H1 (cell line): ENCODE measurements around the gene RNF220. TPM values are rescaled to one million over a fixed set of nuclear protein-coding genes. Genes with fewer than 3 reads are reported as not detected.

Experiments
- CTCF ChIA-PET: fragments of 300-600 bp; sonication (Branson Sonifier 250); formaldehyde crosslinking; loops from one replicate; lab custom pipeline; 2021; ENCODE audit not compliant: partially characterized antibody; lab: Charles Lee
- POLR2A ChIA-PET: fragments of 300-600 bp; sonication (Branson Sonifier 250); formaldehyde crosslinking; loops from one replicate; lab custom pipeline; 2021; ENCODE audit warnings: inconsistent platforms; ENCODE audit not compliant: partially characterized antibody; lab: Charles Lee
- DNase-seq, 2 experiments: peaks; one replicate each; pipeline versions ENCODE4 v3.0.0 to v3.0.0-alpha.2; 2010 to 2022; ENCODE audit warnings: low spot score in 2 of 2, low read depth in 1 of 2, mixed read lengths in 1 of 2
- FAIRE-seq: peaks from 2 replicates; lab custom pipeline; 2011; peaks lifted over from hg19 to GRCh38; lab: Jason Lieb, UNC
- H2AFZ ChIP-seq: 2 replicates; pipeline ENCODE4 v1.8.1; 2012; ENCODE audit warnings: low read length, inconsistent platforms
- H2AK5ac ChIP-seq: 2 replicates; pipeline ENCODE4 v1.6.1; 2013; ENCODE audit warnings: low read depth, low read length
- H2BK120ac ChIP-seq: replicated peaks from 2 replicates; pipeline ENCODE3; 2013; ENCODE audit warnings: low read depth, low read length, inconsistent platforms
- H2BK12ac ChIP-seq: 2 replicates; pipeline ENCODE4 v1.6.1; 2013; ENCODE audit warnings: low read depth, low read length
- H2BK15ac ChIP-seq: 2 replicates; pipeline ENCODE4 v1.6.1; 2013; ENCODE audit warnings: low read length
- H2BK20ac ChIP-seq: 2 replicates; pipeline ENCODE4 v1.6.1; 2013; ENCODE audit warnings: low read length
- H2BK5ac ChIP-seq: 2 replicates; pipeline ENCODE4 v1.6.1; 2013; ENCODE audit warnings: low read depth, low read length
- H3K14ac ChIP-seq: 2 replicates; pipeline ENCODE4 v1.6.1; 2013; ENCODE audit warnings: inconsistent platforms; ENCODE audit not compliant: insufficient read length
- H3K18ac ChIP-seq: 2 replicates; pipeline ENCODE4 v1.6.1; 2013; ENCODE audit warnings: low read length; ENCODE audit errors: extremely low read depth
- H3K23ac ChIP-seq: 2 replicates; pipeline ENCODE4 v1.6.1; 2013; ENCODE audit warnings: inconsistent platforms; ENCODE audit not compliant: insufficient read length
- H3K23me2 ChIP-seq: 2 replicates; pipeline ENCODE4 v1.6.1; 2013; ENCODE audit warnings: low read depth, low read length
- H3K27ac ChIP-seq: 2 replicates; pipeline ENCODE4 v1.6.1; 2011; ENCODE audit warnings: low read depth, low read length, inconsistent platforms
- H3K27me3 ChIP-seq, 4 experiments: replicated peaks in 1 of 4; 1 replicate in 1 of 4; 2 replicates in 3 of 4; pipeline versions ENCODE4 v1.6.1 to v1.8.1; 2011 to 2013; ENCODE audit warnings: low read length in 3 of 4, mild to moderate bottlenecking in 3 of 4, inconsistent platforms in 2 of 4, mixed read lengths in 2 of 4, moderate library complexity in 1 of 4; ENCODE audit not compliant: control insufficient read depth in 3 of 4, insufficient read depth in 3 of 4; ENCODE audit errors: extremely low read depth in 1 of 4
- H3K36me3 ChIP-seq, 4 experiments: 2 replicates each; pipeline versions ENCODE4 v1.6.1 to v1.8.1; 2011 to 2013; ENCODE audit warnings: mild to moderate bottlenecking in 4 of 4, low read length in 3 of 4, moderate library complexity in 2 of 4, control low read depth in 1 of 4, inconsistent platforms in 1 of 4; ENCODE audit not compliant: insufficient read depth in 4 of 4, control insufficient read depth in 2 of 4
- H3K4ac ChIP-seq: replicated peaks from 2 replicates; pipeline ENCODE3; 2013; ENCODE audit warnings: low read length, low read depth, mixed read lengths, inconsistent platforms; ENCODE audit not compliant: insufficient read length
- H3K4me1 ChIP-seq, 4 experiments: replicated peaks in 1 of 4; 1 replicate in 1 of 4; 2 replicates in 3 of 4; pipeline versions ENCODE4 v1.6.1 to v1.8.1; 2011 to 2013; ENCODE audit warnings: low read length in 3 of 4, inconsistent platforms in 2 of 4, mixed read lengths in 1 of 4; ENCODE audit not compliant: insufficient read depth in 4 of 4, control insufficient read depth in 3 of 4
- H3K4me2 ChIP-seq, 2 experiments: 2 replicates each; pipeline versions ENCODE4 v1.6.1 to v1.8.1; 2011 to 2013; ENCODE audit warnings: low read depth in 2 of 2, low read length in 2 of 2, control low read depth in 1 of 2, inconsistent platforms in 1 of 2, mild to moderate bottlenecking in 1 of 2; ENCODE audit not compliant: insufficient read depth in 1 of 2
- H3K4me3 ChIP-seq, 4 experiments: fragments of 200-600, 300-600 bp in 1 of 4; sonication (generic), shearing (Covaris generic), sonication (Bioruptor Twin) in 1 of 4; 2 replicates each; pipeline versions ENCODE4 v1.5.1 to v1.8.1; 2011 to 2016; ENCODE audit warnings: low read length in 4 of 4, low read depth in 3 of 4, control low read depth in 2 of 4, inconsistent platforms in 2 of 4, mild to moderate bottlenecking in 2 of 4, mixed read lengths in 1 of 4, moderate library complexity in 1 of 4; ENCODE audit not compliant: insufficient read depth in 2 of 4; ENCODE audit errors: extremely low read depth in 1 of 4
- H3K56ac ChIP-seq: replicated peaks from 2 replicates; pipeline ENCODE3; 2013; ENCODE audit warnings: low read depth, mild to moderate bottlenecking, mixed read lengths, low read length, inconsistent platforms; ENCODE audit not compliant: insufficient read length
- H3K79me1 ChIP-seq: 2 replicates; pipeline ENCODE4 v1.6.1; 2013; ENCODE audit warnings: low read depth, low read length, control low read depth
- H3K79me2 ChIP-seq, 2 experiments: 2 replicates each; pipeline versions ENCODE4 v1.6.1 to v1.8.1; 2012 to 2013; ENCODE audit warnings: low read length in 2 of 2, mild to moderate bottlenecking in 2 of 2, inconsistent platforms in 1 of 2; ENCODE audit not compliant: insufficient read depth in 2 of 2, control insufficient read depth in 1 of 2
- H3K9ac ChIP-seq, 4 experiments: replicated peaks in 1 of 4; 1 replicate in 1 of 4; 2 replicates in 3 of 4; pipeline versions ENCODE4 v1.6.1 to v1.8.1; 2011 to 2013; ENCODE audit warnings: low read depth in 3 of 4, low read length in 3 of 4, control low read depth in 2 of 4, mild to moderate bottlenecking in 2 of 4, moderate library complexity in 2 of 4, inconsistent platforms in 1 of 4; ENCODE audit errors: extremely low read depth in 1 of 4
- H3K9me3 ChIP-seq, 2 experiments: 2 replicates each; pipeline versions ENCODE4 v1.6.1 to v1.8.1; 2012 to 2013; ENCODE audit warnings: mild to moderate bottlenecking in 2 of 2, moderate library complexity in 2 of 2, control low read depth in 1 of 2, inconsistent platforms in 1 of 2, low read depth in 1 of 2, low read length in 1 of 2, mixed read lengths in 1 of 2; ENCODE audit not compliant: insufficient read depth in 2 of 2
- H4K20me1 ChIP-seq, 2 experiments: replicated peaks in 1 of 2; 2 replicates each; pipeline versions ENCODE3 to v1.8.1; 2011 to 2013; ENCODE audit warnings: inconsistent platforms in 2 of 2, low read length in 2 of 2, mild to moderate bottlenecking in 1 of 2; ENCODE audit not compliant: insufficient read depth in 2 of 2, control insufficient read depth in 1 of 2
- H4K5ac ChIP-seq: 2 replicates; pipeline ENCODE4 v1.6.1; 2013; ENCODE audit warnings: low read length, low read depth, mixed read lengths, inconsistent platforms; ENCODE audit not compliant: insufficient read length
- H4K8ac ChIP-seq: 2 replicates; pipeline ENCODE4 v1.8.0; 2013; ENCODE audit warnings: mild to moderate bottlenecking, moderate library complexity, low read length, inconsistent platforms; ENCODE audit not compliant: insufficient read depth; ENCODE audit errors: extremely low read depth
- H4K91ac ChIP-seq: replicated peaks from 2 replicates; pipeline ENCODE3; 2013; ENCODE audit warnings: low read length, mixed read lengths, inconsistent platforms; ENCODE audit not compliant: insufficient read length
- BRCA1 ChIP-seq: IDR thresholded peaks from 2 replicates; pipeline ENCODE4 v1.6.1; 2012; ENCODE audit warnings: low read depth, low read length, improper control_type of control experiment
- CEBPB ChIP-seq: IDR thresholded peaks from 2 replicates; pipeline ENCODE4 v1.6.1; 2012; ENCODE audit warnings: low read depth, low read length
- CREB1 ChIP-seq: IDR thresholded peaks from 2 replicates; pipeline ENCODE4 v1.6.1; 2012; ENCODE audit warnings: inconsistent platforms
- EZH2 ChIP-seq: fragments of 200-600 bp; sonication (generic); IDR thresholded peaks from 2 replicates; pipeline ENCODE4 v1.7.1; 2012; ENCODE audit warnings: low read depth, mild to moderate bottlenecking, moderate library complexity, low read length, inconsistent platforms; ENCODE audit not compliant: severe bottlenecking
- FOSL1 ChIP-seq: IDR thresholded peaks from 2 replicates; pipeline ENCODE4 v1.6.1; 2011; ENCODE audit warnings: mild to moderate bottlenecking, low read depth, low read length, moderate library complexity; ENCODE audit not compliant: insufficient read depth
- GTF2F1 ChIP-seq: IDR thresholded peaks from 2 replicates; pipeline ENCODE4 v1.6.1; 2012; ENCODE audit warnings: low read depth, low read length, improper control_type of control experiment, borderline replicate concordance
- KDM1A ChIP-seq: fragments of 200-600, 300-600 bp; sonication (generic); IDR thresholded peaks from 2 replicates; pipeline ENCODE4 v1.7.1; 2016; ENCODE audit warnings: mild to moderate bottlenecking, low read length, borderline replicate concordance
- POLR2A ChIP-seq, 2 experiments: IDR thresholded peaks; 1 replicate in 1 of 2; 2 replicates in 1 of 2; pipeline ENCODE4 v1.6.1; 2011; ENCODE audit warnings: low read depth in 2 of 2, low read length in 2 of 2, mild to moderate bottlenecking in 2 of 2; ENCODE audit errors: control extremely low read depth in 1 of 2
- RAD21 ChIP-seq, 2 experiments: IDR thresholded peaks in 1 of 2; conservative IDR thresholded peaks in 1 of 2; 2 replicates each; pipeline ENCODE4 v1.6.1; 2011; ENCODE audit warnings: low read depth in 2 of 2, low read length in 2 of 2, improper control_type of control experiment in 1 of 2, inconsistent platforms in 1 of 2, mild to moderate bottlenecking in 1 of 2, moderate library complexity in 1 of 2
- RFX5 ChIP-seq: IDR thresholded peaks from 2 replicates; pipeline ENCODE4 v1.6.1; 2011; ENCODE audit warnings: low read depth, low read length, improper control_type of control experiment, borderline replicate concordance
- SP1 ChIP-seq: IDR thresholded peaks from 2 replicates; pipeline ENCODE4 v1.6.1; 2011; ENCODE audit warnings: low read depth, low read length
- SRF ChIP-seq: IDR thresholded peaks from 2 replicates; pipeline ENCODE4 v1.6.1; 2011; ENCODE audit warnings: mild to moderate bottlenecking, low read depth, low read length, moderate library complexity
- TAF7 ChIP-seq: optimal IDR thresholded peaks from 2 replicates; pipeline ENCODE3; 2011; ENCODE audit warnings: low read depth, mild to moderate bottlenecking, inconsistent platforms, low read length, moderate library complexity, borderline replicate concordance
- WGBS, 2 experiments: shearing (Covaris generic) in 1 of 2; methylation state at CpG; one replicate each; pipeline versions ENCODE4 v1.1.6 to v1.1.7; 2013 to 2015; ENCODE audit warnings: low lambda C conversion rate in 2 of 2, mixed read lengths in 2 of 2, inconsistent platforms in 1 of 2, low coverage in 1 of 2, missing lambda C conversion rate in 1 of 2; ENCODE audit not compliant: insufficient replicate concordance in 2 of 2, insufficient coverage in 1 of 2, insufficient read length in 1 of 2; ENCODE audit errors: extremely low coverage in 1 of 2, missing lambda C conversion rate in 1 of 2; 5-methylcytosine and 5-hydroxymethylcytosine counted together
- polyA plus RNA-seq, 7 experiments: library from polyadenylated mRNA; depleted of rRNA in 3 of 7; stranded (reverse) in 5 of 7; unstranded in 2 of 7; fragments of >200 nt in 5 of 7; fragments of 200-250 nt in 2 of 7; gene quantifications; 1 replicate in 5 of 7; 2 replicates in 1 of 7; 4 replicates in 1 of 7; pipeline versions ENCODE4 v1.2.1 to v1.2.3, GENCODE V29; 2011 to 2013; ENCODE audit warnings: missing spikeins in 2 of 7, mixed read lengths in 2 of 7
- total RNA-seq: library from RNA; stranded (reverse); fragmentation: NEBNext Ultra II Directional; extraction: Animal tissue kit (Norgen Biotek cat#: 25700); gene quantifications from 2 replicates; pipeline ENCODE4 v1.2.1, GENCODE V29; 2021
- TF ChIP-seq, protein P1 (sequence below): IDR thresholded peaks from 2 replicates; pipeline ENCODE4 v1.6.1; 2011; ENCODE audit warnings: low read depth, mild to moderate bottlenecking, low read length; ENCODE audit not compliant: insufficient read depth

Gene RNF220
- total and polyA plus RNA-seq, 2 of the 8 experiments (the other 6 are each of a cell fraction or from before 2014, with no cell fraction given), result 123 to 160 TPM

DNA sequence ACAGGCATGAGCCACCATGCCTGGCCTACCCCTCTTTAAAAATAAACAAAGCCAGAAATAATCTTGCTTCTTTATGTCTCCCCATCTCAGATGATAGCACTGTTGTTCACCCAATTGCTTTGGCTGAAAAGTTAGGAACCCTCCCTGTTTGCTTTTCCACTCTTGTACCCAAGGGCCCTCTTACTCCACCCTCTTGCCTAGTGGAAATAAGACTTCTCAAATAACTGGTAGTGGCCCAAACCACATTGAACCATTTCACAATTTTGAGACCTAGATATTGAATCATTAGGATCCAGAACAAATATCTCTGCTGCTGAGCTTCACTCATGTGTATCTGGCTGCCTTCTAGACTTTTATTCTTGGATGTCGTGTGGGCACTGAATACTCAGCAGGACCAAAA is 37.7 kb downstream of the RNF220 start:
- H3K4me1 ChIP-seq, result peaks cover 0 to 6% (median 0%) of the 10 kb centered on the region in 4 experiments; a peak in 3 of 7 replicates
- no peak overlapping the region for H2AK5ac ChIP-seq
- H3K27me3 ChIP-seq, result no peaks in the 10 kb centered on the region
- H3K9me3 ChIP-seq, result no peaks in the 10 kb centered on the region
- no peak overlapping the region for H3K14ac ChIP-seq
- H4K8ac ChIP-seq, result no peak overlapping the region
- no peak overlapping the region for H2BK5ac ChIP-seq
- ChIA-PET POLR2A (interaction anchor here (0.7 kb wide), 1 partner anchor 15 kb away, joined by 3 read pairs; no protein-coding TSS in a partner anchor), CTCF (interaction anchor here (0.9 to 1.1 kb wide), 3 partner anchors 65 to 136 kb away, joined by 3 to 4 read pairs (median 3); no protein-coding TSS in a partner anchor)
- H3K4me3 ChIP-seq, result no peak overlapping the region
- no peak overlapping the region for H3K56ac ChIP-seq
- H3K27ac ChIP-seq, result no peak overlapping the region
- no peak overlapping the region for H3K23ac ChIP-seq
- H2BK15ac ChIP-seq, result no peak overlapping the region
- no peaks in the 10 kb centered on the region for H3K23me2 ChIP-seq
- H3K18ac ChIP-seq, result no peak overlapping the region
- H2AFZ ChIP-seq, result no peak overlapping the region
- H3K9ac ChIP-seq, result no peak overlapping the region
- H2BK120ac ChIP-seq, result no peak overlapping the region
- no peak overlapping the region for H3K4ac ChIP-seq
- no peak overlapping the region for H2BK12ac ChIP-seq
- FAIRE-seq (no peak), DNase-seq (no peak)
- no peak overlapping the region for H4K91ac ChIP-seq
- 85% methylated on average over 1 of the region's 1 CpG; no CpG with 5 or more reads in 1 of the 2 experiments for whole genome bisulfite sequencing, 2 experiments
- no peaks in the 10 kb centered on the region for H3K36me3 ChIP-seq
- H3K79me2 ChIP-seq, result 0 out of 4 replicates have a peak, but pooled peaks cover 0 to under 1% of the 10 kb centered on the region in 2 experiments
- H2BK20ac ChIP-seq, result no peak overlapping the region
- H4K20me1 ChIP-seq, result no peaks in the 10 kb centered on the region
- no peaks in the 10 kb centered on the region; the same call in 1 of the 2 replicates for H3K79me1 ChIP-seq
- H3K4me2 ChIP-seq, result no peak overlapping the region
- no peak overlapping the region for H4K5ac ChIP-seq
- TF ChIP-seq TAF7 (no peak), CEBPB (no peak), BRCA1 (no peak), CREB1 (no peak), SRF (no peak), POLR2A (IDR thresholded peaks at IDR 0.05; ENCODE audit: control extremely low read depth in 1 of 2, low read depth in 2 of 2, low read length in 2 of 2) (no peak), SP1 (no peak), RFX5 (no peak), EZH2 (no peak), KDM1A (no peak), RAD21 (IDR thresholded peaks at IDR 0.05 in 1 of 2, conservative IDR thresholded peaks at IDR 0.05 in 1 of 2; ENCODE audit: low read depth in 2 of 2, low read length in 2 of 2) (no peak), GTF2F1 (no peak), FOSL1 (no peak)
- TF ChIP-seq, protein P1, sequence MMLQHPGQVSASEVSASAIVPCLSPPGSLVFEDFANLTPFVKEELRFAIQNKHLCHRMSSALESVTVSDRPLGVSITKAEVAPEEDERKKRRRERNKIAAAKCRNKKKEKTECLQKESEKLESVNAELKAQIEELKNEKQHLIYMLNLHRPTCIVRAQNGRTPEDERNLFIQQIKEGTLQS, result no peak
